OCI-LY7 (cell line): ENCODE data around the gene NOP9. TPM values are rescaled to one million over a fixed set of nuclear protein-coding genes. Genes with fewer than 3 reads are reported as not detected.
"Not testable (repeated sequence)": the region's sequence is repeated elsewhere in the genome, so short reads cannot be mapped to it uniquely, and the experiment has no call there.

Source experiments
- BruUV-seq: library from RNA; stranded (reverse); fragments of 400-500 nt; replicated peaks from 2 replicates; lab custom pipeline; 2021; lab: Mats Ljungman, UMichigan
- CTCF ChIA-PET: fragments of 300-600 bp; sonication (Branson Sonifier 250); formaldehyde crosslinking; loops from one replicate; lab custom pipeline; 2022; ENCODE audit warnings: antibody characterized with exemption; ENCODE audit not compliant: unreplicated experiment; lab: Charles Lee
- POLR2A ChIA-PET: fragments of 300-600 bp; sonication (Branson Sonifier 250); formaldehyde crosslinking; loops from one replicate; lab custom pipeline; 2022; ENCODE audit warnings: antibody characterized with exemption; lab: Charles Lee
- DNase-seq: peaks from one replicate; pipeline ENCODE4 v3.0.0-alpha.2; 2015; ENCODE audit warnings: low spot score
- H2AFZ ChIP-seq: fragments of 200-600 bp; sonication (generic), shearing (Covaris generic); 2 replicates; pipeline ENCODE4 v1.6.1; 2014; ENCODE audit warnings: mild to moderate bottlenecking, antibody characterized with exemption, low read length, moderate library complexity
- H3K27ac ChIP-seq: fragments of 200-600 bp; sonication (generic); 2 replicates; pipeline ENCODE4 v1.5.1; 2014; ENCODE audit warnings: mixed run types, low read depth, mild to moderate bottlenecking, moderate library complexity, low read length, inconsistent platforms; ENCODE audit not compliant: poor library complexity, severe bottlenecking
- H3K36me3 ChIP-seq: fragments of 200-600 bp; sonication (generic); 2 replicates; pipeline ENCODE4 v1.6.1; 2014; ENCODE audit warnings: mild to moderate bottlenecking, antibody characterized with exemption, low read length, moderate library complexity, mixed read lengths; ENCODE audit not compliant: insufficient read depth
- H3K4me1 ChIP-seq: fragments of 200-600 bp; sonication (generic); 2 replicates; pipeline ENCODE4 v1.5.1; 2014; ENCODE audit warnings: mild to moderate bottlenecking, low read length; ENCODE audit not compliant: insufficient read depth, poor library complexity, severe bottlenecking
- H3K4me2 ChIP-seq: fragments of 200-600 bp; sonication (generic); 2 replicates; pipeline ENCODE4 v1.6.1; 2014; ENCODE audit warnings: mild to moderate bottlenecking, low read length
- H3K4me3 ChIP-seq: fragments of 200-600 bp; sonication (generic); 2 replicates; pipeline ENCODE4 v1.5.1; 2014; ENCODE audit warnings: mild to moderate bottlenecking, low read depth, low read length; ENCODE audit not compliant: poor library complexity, severe bottlenecking
- H3K79me2 ChIP-seq: fragments of 200-600 bp; sonication (generic); 2 replicates; pipeline ENCODE4 v1.6.1; 2016; ENCODE audit warnings: low read depth, mild to moderate bottlenecking, low read length, moderate library complexity, mixed read lengths; ENCODE audit not compliant: insufficient read depth
- H3K9me2 ChIP-seq: fragments of 200-600 bp; sonication (generic); 2 replicates; pipeline ENCODE4 v1.6.1; 2016; ENCODE audit warnings: mild to moderate bottlenecking, low read length, mixed read lengths; ENCODE audit not compliant: insufficient read depth
- H3K9me3 ChIP-seq: fragments of 200-600 bp; sonication (generic); 2 replicates; pipeline ENCODE4 v1.6.1; 2014; ENCODE audit warnings: mild to moderate bottlenecking, mixed run types, low read length, mixed read lengths
- H4K20me1 ChIP-seq: fragments of 200-600 bp; sonication (generic); 2 replicates; pipeline ENCODE4 v1.6.1; 2014; ENCODE audit warnings: mild to moderate bottlenecking, antibody characterized with exemption, low read length, moderate library complexity, mixed read lengths; ENCODE audit not compliant: insufficient read depth
- EZH2phosphoT487 ChIP-seq: fragments of 200-600 bp; sonication (generic); IDR thresholded peaks from 2 replicates; pipeline ENCODE4 v1.6.1; 2018; ENCODE audit warnings: low read depth, borderline replicate concordance, mild to moderate bottlenecking, mixed run types, antibody characterized with exemption, low read length, moderate library complexity, mixed read lengths
- intact Hi-C: fragments of 100-400 bp; cut with micrococcal nuclease; formaldehyde crosslinking; loops from one replicate; pipeline ENCODE4 v1.10.0; 2022; ENCODE audit not compliant: unreplicated experiment
- total RNA-seq, 2 experiments: library from RNA; depleted of rRNA in 1 of 2; stranded (reverse); fragments of >200 nt in 1 of 2; shearing (Covaris generic) in 1 of 2; gene quantifications; 2 replicates each; pipeline ENCODE4 v1.2.3, GENCODE V29; 2014 to 2022
- TF ChIP-seq, protein P1 (sequence below): fragments of 200-600 bp; sonication (generic); conservative IDR thresholded peaks from 2 replicates; pipeline ENCODE4 v1.5.1; 2014; ENCODE audit warnings: mild to moderate bottlenecking, antibody characterized with exemption, low read length, moderate library complexity, mixed read lengths

NOP9 gene
- total RNA-seq, 2 experiments from 2014 or later = 33.2 to 52.6 TPM

DNA sequence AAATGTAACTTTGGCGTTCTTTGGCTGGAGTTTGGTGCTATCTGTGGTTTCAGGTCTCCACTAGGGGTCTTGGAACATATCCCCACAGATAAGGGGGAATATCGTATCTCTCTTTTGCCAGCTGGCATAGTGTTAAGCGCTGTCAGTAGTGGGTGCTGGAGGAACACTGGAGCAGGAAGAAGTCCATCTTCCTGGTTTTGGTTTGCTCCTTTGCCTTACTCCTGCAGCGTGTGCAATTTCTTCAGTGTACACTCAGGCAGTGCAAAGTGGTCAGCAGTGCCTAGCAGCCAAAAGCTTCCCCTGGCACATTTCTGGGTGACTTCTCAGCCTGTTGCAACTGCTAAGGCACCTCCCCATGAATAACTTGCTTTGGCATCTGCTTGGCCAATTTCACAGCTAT is 51.9 kb downstream of the NOP9 start:
- Histone ChIP-seq H3K9me3 (no peaks in the 10 kb centered on the region), H3K9me2 (no peaks in the 10 kb centered on the region), H2AFZ (no peak overlapping the region), H3K79me2 (no peaks in the 10 kb centered on the region), H3K4me1 (no peaks in the 10 kb centered on the region), H3K27ac (no peak overlapping the region), H3K4me3 (no peak overlapping the region), H3K4me2 (no peak overlapping the region), H4K20me1 (no peaks in the 10 kb centered on the region), H3K36me3 (no peaks in the 10 kb centered on the region)
- intact Hi-C loops = no loop called here
- TF ChIP-seq EZH2phosphoT487 = no peak
- TF ChIP-seq, protein P1, sequence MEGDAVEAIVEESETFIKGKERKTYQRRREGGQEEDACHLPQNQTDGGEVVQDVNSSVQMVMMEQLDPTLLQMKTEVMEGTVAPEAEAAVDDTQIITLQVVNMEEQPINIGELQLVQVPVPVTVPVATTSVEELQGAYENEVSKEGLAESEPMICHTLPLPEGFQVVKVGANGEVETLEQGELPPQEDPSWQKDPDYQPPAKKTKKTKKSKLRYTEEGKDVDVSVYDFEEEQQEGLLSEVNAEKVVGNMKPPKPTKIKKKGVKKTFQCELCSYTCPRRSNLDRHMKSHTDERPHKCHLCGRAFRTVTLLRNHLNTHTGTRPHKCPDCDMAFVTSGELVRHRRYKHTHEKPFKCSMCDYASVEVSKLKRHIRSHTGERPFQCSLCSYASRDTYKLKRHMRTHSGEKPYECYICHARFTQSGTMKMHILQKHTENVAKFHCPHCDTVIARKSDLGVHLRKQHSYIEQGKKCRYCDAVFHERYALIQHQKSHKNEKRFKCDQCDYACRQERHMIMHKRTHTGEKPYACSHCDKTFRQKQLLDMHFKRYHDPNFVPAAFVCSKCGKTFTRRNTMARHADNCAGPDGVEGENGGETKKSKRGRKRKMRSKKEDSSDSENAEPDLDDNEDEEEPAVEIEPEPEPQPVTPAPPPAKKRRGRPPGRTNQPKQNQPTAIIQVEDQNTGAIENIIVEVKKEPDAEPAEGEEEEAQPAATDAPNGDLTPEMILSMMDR = 0 out of 2 replicates have a peak, but pooled peaks have one; percentile 25
- no TSS peak for BruUV-seq
- CTCF ChIA-PET = no interaction called here
- POLR2A ChIA-PET = interaction anchor here (0.8 to 1.5 kb wide), 2 partner anchors 11 to 12 kb away, joined by 3 to 5 read pairs; partner anchors contain the start of gene RIPK3
- DNase-seq = no peak

DNA sequence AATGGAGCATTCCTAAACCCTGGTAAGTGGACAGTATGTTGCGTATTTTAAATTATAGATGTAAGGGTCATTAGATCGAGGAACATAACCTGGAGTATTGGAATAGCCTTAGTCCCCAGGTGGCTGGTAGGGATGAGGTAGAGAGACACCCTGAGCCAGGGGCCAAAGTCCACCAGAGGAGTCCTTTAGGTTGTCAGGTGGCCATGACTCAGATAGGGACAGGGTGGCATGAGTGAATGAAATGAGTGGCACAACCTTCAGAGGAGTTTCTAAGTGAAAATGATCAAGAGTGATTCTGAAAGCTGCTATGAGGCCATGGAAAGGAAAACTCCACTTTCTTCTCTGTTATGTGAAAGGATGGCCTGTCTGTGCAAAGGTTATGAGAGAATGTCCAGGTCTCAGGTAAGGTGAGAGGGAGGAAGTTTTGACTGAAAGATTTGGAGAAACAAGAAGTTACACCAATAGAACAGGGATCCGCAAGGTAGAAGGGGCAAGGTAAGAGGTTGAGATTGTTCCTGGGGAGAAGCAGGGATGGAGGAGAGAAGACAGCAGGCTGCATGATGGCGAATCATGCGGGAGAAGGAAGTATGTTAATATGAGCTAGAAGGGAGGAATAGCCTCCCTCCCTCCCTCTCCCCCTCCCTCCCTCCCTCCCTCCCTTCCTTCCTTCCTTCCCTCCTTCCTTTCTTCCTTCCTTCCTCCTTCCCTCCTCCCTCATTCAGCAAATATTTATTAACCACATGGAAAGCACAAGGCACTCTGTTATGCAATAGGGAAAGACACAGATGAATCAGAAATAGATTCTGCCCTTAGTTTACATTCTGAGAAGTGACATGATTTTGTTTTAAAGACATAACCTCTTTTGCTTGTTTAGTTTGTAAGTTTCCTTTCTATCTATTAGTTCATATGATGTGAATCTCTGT is 54.2 kb downstream of the NOP9 start:
- no peaks in the 10 kb centered on the region for H3K9me2 ChIP-seq
- no peak for TF ChIP-seq EZH2phosphoT487
- TF ChIP-seq, protein P1 = no peak
- H3K4me2 ChIP-seq = no peak overlapping the region
- H4K20me1 ChIP-seq = no peaks in the 10 kb centered on the region
- no peaks in the 10 kb centered on the region for H3K4me1 ChIP-seq
- H3K9me3 ChIP-seq = no peaks in the 10 kb centered on the region
- CTCF ChIA-PET = no interaction called here
- POLR2A ChIA-PET = no interaction called here
- DNase-seq = no peak
- H3K27ac ChIP-seq = no peak overlapping the region
- intact Hi-C loops = no loop called here
- no TSS peak for BruUV-seq
- H3K36me3 ChIP-seq = no peaks in the 10 kb centered on the region
- H2AFZ ChIP-seq = no peak overlapping the region
- no peak overlapping the region for H3K4me3 ChIP-seq
- no peaks in the 10 kb centered on the region for H3K79me2 ChIP-seq

DNA sequence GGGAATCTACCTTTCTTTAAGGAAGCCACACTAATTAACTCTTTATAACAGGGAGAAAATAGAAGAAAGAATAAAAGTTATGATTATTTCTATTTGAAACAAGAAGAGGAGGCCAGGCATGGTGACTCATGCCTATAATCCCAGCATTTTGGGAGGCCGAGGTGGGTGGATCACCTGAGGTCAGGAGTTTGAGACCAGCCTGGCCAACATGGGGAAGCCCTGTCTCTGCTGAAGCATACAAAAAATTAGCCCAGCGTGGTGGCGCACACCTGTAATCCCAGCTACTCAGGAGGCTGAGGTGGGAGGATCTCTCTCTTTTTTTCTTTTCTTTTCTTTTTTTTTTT is 54.8 kb downstream of the NOP9 start:
- H3K4me3 ChIP-seq, H3K4me1 ChIP-seq, CTCF ChIA-PET, H4K20me1 ChIP-seq, H3K27ac ChIP-seq, H2AFZ ChIP-seq, BruUV-seq, intact Hi-C loops, H3K4me2 ChIP-seq, POLR2A ChIA-PET, DNase-seq, H3K36me3 ChIP-seq, H3K9me2 ChIP-seq, H3K9me3 ChIP-seq, H3K79me2 ChIP-seq: not testable (repeated sequence)
